Panc1 (cell line): ENCODE data around the gene HSPA12A.

Experiments used
- CTCF ChIP-seq: fragments of 450-650 bp; IDR thresholded peaks from 2 replicates; pipeline ENCODE4 v1.5.1; 2017; ENCODE audit warnings: mild to moderate bottlenecking
- POLR2AphosphoS5 ChIP-seq: IDR thresholded peaks from 2 replicates; pipeline ENCODE4 v1.6.1; 2012; ENCODE audit warnings: mild to moderate bottlenecking, low read depth, low read length, moderate library complexity
- SIN3A ChIP-seq: IDR thresholded peaks from 2 replicates; pipeline ENCODE4 v1.6.1; 2012; ENCODE audit warnings: low read depth, mild to moderate bottlenecking, low read length, moderate library complexity, borderline replicate concordance; ENCODE audit not compliant: insufficient read depth

GRCh38 chr10:116743266-116744064 is 1.1 kb upstream of the HSPA12A start:
- no peak for TF ChIP-seq CTCF
- TF ChIP-seq POLR2AphosphoS5: no peak
- TF ChIP-seq SIN3A: no peak
